OCI-LY1 (cell line): ENCODE measurements around the gene KCNB1.

ENCODE experiments used
- H2AFZ ChIP-seq: fragments of 200-600 bp; sonication (generic), shearing (Covaris generic); 2 replicates; pipeline ENCODE4 v1.6.0; 2014; ENCODE audit warnings: antibody characterized with exemption, mild to moderate bottlenecking, low read length
- H3F3A ChIP-seq: fragments of 200-600 bp; sonication (generic), shearing (Covaris generic); 2 replicates; pipeline ENCODE4 v1.6.0; 2014; ENCODE audit warnings: mild to moderate bottlenecking, antibody characterized with exemption, low read length, moderate library complexity; ENCODE audit not compliant: insufficient read depth
- H3K27ac ChIP-seq: fragments of 200-600 bp; sonication (generic); 2 replicates; pipeline ENCODE4 v1.5.1; 2014; ENCODE audit warnings: low read length, mixed run types, mild to moderate bottlenecking, low read depth; ENCODE audit not compliant: poor library complexity, severe bottlenecking
- H3K27me3 ChIP-seq: fragments of 200-600 bp; sonication (generic); 2 replicates; pipeline ENCODE4 v1.6.0; 2014; ENCODE audit warnings: antibody characterized with exemption, mild to moderate bottlenecking, low read length, moderate library complexity; ENCODE audit not compliant: insufficient read depth
- H3K36me3 ChIP-seq: fragments of 200-600 bp; sonication (generic); 2 replicates; pipeline ENCODE4 v1.6.1; 2014; ENCODE audit warnings: mild to moderate bottlenecking, antibody characterized with exemption, low read length, moderate library complexity, mixed read lengths; ENCODE audit not compliant: insufficient read depth
- H3K4me1 ChIP-seq: fragments of 200-600 bp; sonication (generic); 2 replicates; pipeline ENCODE4 v1.5.1; 2014; ENCODE audit warnings: mild to moderate bottlenecking, low read length, moderate library complexity; ENCODE audit not compliant: insufficient read depth, severe bottlenecking
- H3K4me2 ChIP-seq: fragments of 200-600 bp; sonication (generic), shearing (Covaris generic); 2 replicates; pipeline ENCODE4 v1.6.1; 2014; ENCODE audit warnings: low read length
- H3K4me3 ChIP-seq: fragments of 200-600 bp; sonication (generic); 2 replicates; pipeline ENCODE4 v1.5.1; 2014; ENCODE audit warnings: low read length, low read depth, mild to moderate bottlenecking, mixed read lengths; ENCODE audit not compliant: poor library complexity, severe bottlenecking
- H3K79me2 ChIP-seq: fragments of 200-600 bp; shearing (Covaris generic); 2 replicates; pipeline ENCODE4 v1.6.1; 2016; ENCODE audit warnings: mixed run types, low read length, mixed read lengths; ENCODE audit not compliant: insufficient read depth
- H3K9ac ChIP-seq: fragments of 200-600 bp; sonication (generic), shearing (Covaris generic); 2 replicates; pipeline ENCODE4 v1.6.1; 2014; ENCODE audit warnings: mild to moderate bottlenecking, low read length, mixed read lengths
- H3K9me2 ChIP-seq: fragments of 200-600 bp; sonication (generic), shearing (Covaris generic); 2 replicates; pipeline ENCODE4 v1.6.1; 2014; ENCODE audit warnings: low read depth, mild to moderate bottlenecking, low read length, mixed read lengths
- H3K9me3 ChIP-seq: fragments of 200-600 bp; shearing (Covaris generic); 2 replicates; pipeline ENCODE4 v1.6.1; 2014; ENCODE audit warnings: low read length, mixed read lengths
- H4K20me1 ChIP-seq: fragments of 200-600 bp; sonication (generic), shearing (Covaris generic); 2 replicates; pipeline ENCODE4 v1.6.0; 2016; ENCODE audit warnings: mild to moderate bottlenecking, low read length; ENCODE audit not compliant: insufficient read depth
- CTCF ChIP-seq: fragments of 200-600 bp; sonication (generic), shearing (Covaris generic); IDR thresholded peaks from 2 replicates; pipeline ENCODE4 v1.5.1; 2017; ENCODE audit warnings: mild to moderate bottlenecking, antibody characterized with exemption, low read length, moderate library complexity, mixed read lengths
- EZH2 ChIP-seq: fragments of 200-600 bp; sonication (generic), shearing (Covaris generic); IDR thresholded peaks from 2 replicates; pipeline ENCODE4 v1.8.0; 2017; ENCODE audit warnings: borderline replicate concordance, mixed run types, mild to moderate bottlenecking, antibody characterized with exemption, low read length, moderate library complexity, mixed read lengths

The KCNB1 gene

GRCh38 chr20:49360242-49360968 lies 122.1 kb downstream of the KCNB1 start:
- Histone ChIP-seq H3K9me3 (no peaks in the 10 kb centered on the region), H3K9me2 (no peaks in the 10 kb centered on the region), H3K79me2 (no peaks in the 10 kb centered on the region), H3K4me3 (no peak overlapping the region), H2AFZ (no peak overlapping the region), H3K4me2 (no peak overlapping the region), H3F3A (no peaks in the 10 kb centered on the region), H3K9ac (no peak overlapping the region), H3K36me3 (no peaks in the 10 kb centered on the region), H3K27ac (no peak overlapping the region), H3K4me1 (no peaks in the 10 kb centered on the region), H4K20me1 (no peaks in the 10 kb centered on the region), H3K27me3 (no peaks in the 10 kb centered on the region; the same call in 1 of the 2 replicates)
- TF ChIP-seq EZH2 (no peak), CTCF (no peak)

DNA sequence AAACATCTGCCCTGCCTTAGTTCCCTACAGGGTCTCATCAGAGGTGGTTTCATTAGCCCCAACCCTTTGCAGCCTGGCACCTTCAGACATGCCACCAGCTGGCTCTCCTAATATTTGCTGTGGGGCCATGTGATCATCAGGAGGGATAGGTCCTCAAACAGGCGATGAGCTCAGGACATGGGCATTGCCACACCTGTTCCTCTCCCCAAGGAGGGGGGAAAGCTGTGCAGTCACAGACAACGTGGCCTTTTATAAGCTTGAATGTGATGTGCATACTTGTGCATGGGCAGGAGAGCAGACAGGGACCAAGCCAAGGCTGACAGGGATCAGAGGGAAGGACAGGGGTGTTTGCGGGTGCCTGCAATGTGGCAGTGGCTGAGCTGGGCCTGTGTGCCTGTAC lies 125.8 kb downstream of the KCNB1 start:
- Histone ChIP-seq H3K36me3 (no peaks in the 10 kb centered on the region), H3K4me1 (no peaks in the 10 kb centered on the region), H3K4me3 (no peak overlapping the region), H4K20me1 (no peaks in the 10 kb centered on the region), H3K9me2 (no peaks in the 10 kb centered on the region), H3K27ac (no peak overlapping the region), H3K4me2 (no peak overlapping the region), H3F3A (no peaks in the 10 kb centered on the region), H3K9me3 (no peaks in the 10 kb centered on the region), H3K27me3 (0 out of 2 replicates have a peak, but pooled peaks cover 6% of the 10 kb centered on the region), H2AFZ (no peak overlapping the region), H3K9ac (no peak overlapping the region), H3K79me2 (no peaks in the 10 kb centered on the region)
- TF ChIP-seq EZH2 (no peak), CTCF (no peak)

DNA sequence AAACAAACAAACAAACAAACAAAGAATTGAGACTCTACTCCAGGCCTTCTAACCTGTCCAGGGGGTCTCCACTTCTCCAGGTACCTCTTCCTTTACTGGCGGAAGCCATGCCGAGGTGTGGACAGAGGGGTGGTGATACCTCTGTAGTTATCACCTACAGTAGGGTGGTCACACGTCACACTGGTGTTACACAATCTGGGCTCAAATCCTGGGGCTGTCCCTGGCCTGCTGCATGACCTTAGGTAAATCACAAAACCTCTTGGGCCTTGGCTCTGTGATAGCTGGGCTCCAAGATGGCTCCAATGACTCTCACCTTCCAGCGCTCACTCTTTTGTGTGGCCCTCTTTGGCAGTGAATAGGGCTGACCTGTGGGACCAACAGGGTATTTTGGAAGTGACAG lies 127.8 kb downstream of the KCNB1 start:
- Histone ChIP-seq H4K20me1 (no peaks in the 10 kb centered on the region), H3K9me2 (no peaks in the 10 kb centered on the region), H3K9ac (no peak overlapping the region), H3K4me3 (no peak overlapping the region), H3F3A (no peaks in the 10 kb centered on the region), H3K4me2 (no peak overlapping the region), H3K27me3 (0 out of 2 replicates have a peak, but pooled peaks cover 6% of the 10 kb centered on the region), H3K9me3 (no peaks in the 10 kb centered on the region), H2AFZ (no peak overlapping the region), H3K79me2 (no peaks in the 10 kb centered on the region), H3K4me1 (no peaks in the 10 kb centered on the region), H3K36me3 (no peaks in the 10 kb centered on the region), H3K27ac (no peak overlapping the region)
- TF ChIP-seq CTCF (no peak), EZH2 (no peak)
